ENCODE data around the gene PROX1.

GRCh38 chr1:214010197-214010573, 22.4 kb downstream of the PROX1 start:
- no peak for TF ChIP-seq CTCF (IDR thresholded peaks at IDR 0.05)
- TF ChIP-seq POLR2A (IDR thresholded peaks at IDR 0.05): no peak
